OCI-LY3 (cell line): Measurements from ENCODE around the gene PPL.

Source experiments
- H2AFZ ChIP-seq: fragments of 200-600, 300-600 bp; shearing (Covaris generic); 2 replicates; pipeline ENCODE4 v1.6.0; 2014; ENCODE audit warnings: antibody characterized with exemption, low read depth, low read length
- H3K27ac ChIP-seq: fragments of 200-600, 300-600 bp; sonication (generic); 2 replicates; pipeline ENCODE4 v1.5.1; 2014; ENCODE audit warnings: mild to moderate bottlenecking, low read length, moderate library complexity, mixed read lengths
- H3K27me3 ChIP-seq: fragments of 200-600, 300-600 bp; sonication (generic); 2 replicates; pipeline ENCODE4 v1.6.1; 2014; ENCODE audit warnings: low read depth, low read length, mixed read lengths
- H3K36me3 ChIP-seq: fragments of 200-600, 300-600 bp; sonication (generic); replicated peaks from 2 replicates; pipeline ENCODE3; 2014; ENCODE audit warnings: low read depth, low read length, mixed read lengths
- H3K4me1 ChIP-seq: fragments of 300-600, 200-600 bp; sonication (generic); 2 replicates; pipeline ENCODE4 v1.6.1; 2014; ENCODE audit warnings: low read length, mixed read lengths
- H3K4me2 ChIP-seq: fragments of 200-600, 300-600 bp; sonication (generic); 2 replicates; pipeline ENCODE4 v1.6.1; 2014; ENCODE audit warnings: low read length, mixed read lengths
- H3K4me3 ChIP-seq: fragments of 300-600, 200-600 bp; sonication (generic); 2 replicates; pipeline ENCODE4 v1.5.1; 2014; ENCODE audit warnings: antibody characterized with exemption, mild to moderate bottlenecking, low read length, moderate library complexity
- H3K79me2 ChIP-seq: fragments of 300-600, 200-600 bp; shearing (Covaris generic); 2 replicates; pipeline ENCODE4 v1.6.1; 2014; ENCODE audit warnings: mild to moderate bottlenecking, low read length, mixed read lengths
- H3K9ac ChIP-seq: fragments of 300-600, 200-600 bp; shearing (Covaris generic); 2 replicates; pipeline ENCODE4 v1.6.0; 2014; ENCODE audit warnings: mild to moderate bottlenecking, low read length, moderate library complexity
- H3K9me3 ChIP-seq: fragments of 200-600, 300-600 bp; shearing (Covaris generic); 2 replicates; pipeline ENCODE4 v1.6.1; 2014; ENCODE audit warnings: low read length, mixed read lengths; ENCODE audit not compliant: insufficient read depth
- H4K20me1 ChIP-seq: fragments of 200-600, 300-600 bp; sonication (generic); 2 replicates; pipeline ENCODE4 v1.6.1; 2016; ENCODE audit warnings: low read length, mixed read lengths; ENCODE audit not compliant: insufficient read depth
- EZH2phosphoT487 ChIP-seq: fragments of 200-600 bp; shearing (Covaris generic); IDR thresholded peaks from 2 replicates; pipeline ENCODE4 v1.6.1; 2018; ENCODE audit warnings: antibody characterized with exemption, mixed run types, low read depth
- TF ChIP-seq, protein P1 (sequence below): fragments of 200-600, 300-600 bp; sonication (generic); IDR thresholded peaks from 2 replicates; pipeline ENCODE4 v1.5.1; 2014; ENCODE audit warnings: antibody characterized with exemption, low read length, low read depth

Gene PPL

GRCh38 chr16:4876646-4877379, 60.1 kb downstream of the PPL start:
- no peaks in the 10 kb centered on the region for H3K9me3 ChIP-seq
- no peak overlapping the region for H3K27ac ChIP-seq
- H3K79me2 ChIP-seq: no peaks in the 10 kb centered on the region
- peaks cover 3% of the 10 kb centered on the region; the same call in 1 of the 2 replicates for H4K20me1 ChIP-seq
- TF ChIP-seq, protein P1, sequence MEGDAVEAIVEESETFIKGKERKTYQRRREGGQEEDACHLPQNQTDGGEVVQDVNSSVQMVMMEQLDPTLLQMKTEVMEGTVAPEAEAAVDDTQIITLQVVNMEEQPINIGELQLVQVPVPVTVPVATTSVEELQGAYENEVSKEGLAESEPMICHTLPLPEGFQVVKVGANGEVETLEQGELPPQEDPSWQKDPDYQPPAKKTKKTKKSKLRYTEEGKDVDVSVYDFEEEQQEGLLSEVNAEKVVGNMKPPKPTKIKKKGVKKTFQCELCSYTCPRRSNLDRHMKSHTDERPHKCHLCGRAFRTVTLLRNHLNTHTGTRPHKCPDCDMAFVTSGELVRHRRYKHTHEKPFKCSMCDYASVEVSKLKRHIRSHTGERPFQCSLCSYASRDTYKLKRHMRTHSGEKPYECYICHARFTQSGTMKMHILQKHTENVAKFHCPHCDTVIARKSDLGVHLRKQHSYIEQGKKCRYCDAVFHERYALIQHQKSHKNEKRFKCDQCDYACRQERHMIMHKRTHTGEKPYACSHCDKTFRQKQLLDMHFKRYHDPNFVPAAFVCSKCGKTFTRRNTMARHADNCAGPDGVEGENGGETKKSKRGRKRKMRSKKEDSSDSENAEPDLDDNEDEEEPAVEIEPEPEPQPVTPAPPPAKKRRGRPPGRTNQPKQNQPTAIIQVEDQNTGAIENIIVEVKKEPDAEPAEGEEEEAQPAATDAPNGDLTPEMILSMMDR: no peak
- no peak for TF ChIP-seq EZH2phosphoT487
- H3K27me3 ChIP-seq: no peaks in the 10 kb centered on the region
- H2AFZ ChIP-seq: no peak overlapping the region
- H3K36me3 ChIP-seq: peaks cover 67% of the 10 kb centered on the region
- H3K9ac ChIP-seq: no peak overlapping the region
- H3K4me3 ChIP-seq: no peak overlapping the region
- no peaks in the 10 kb centered on the region for H3K4me1 ChIP-seq
- H3K4me2 ChIP-seq: no peak overlapping the region

GRCh38 chr16:4874666-4875065, 62.3 kb downstream of the PPL start:
- peaks cover 67% of the 10 kb centered on the region for H3K36me3 ChIP-seq
- H4K20me1 ChIP-seq: peaks cover 3% of the 10 kb centered on the region; the same call in 1 of the 2 replicates

DNA sequence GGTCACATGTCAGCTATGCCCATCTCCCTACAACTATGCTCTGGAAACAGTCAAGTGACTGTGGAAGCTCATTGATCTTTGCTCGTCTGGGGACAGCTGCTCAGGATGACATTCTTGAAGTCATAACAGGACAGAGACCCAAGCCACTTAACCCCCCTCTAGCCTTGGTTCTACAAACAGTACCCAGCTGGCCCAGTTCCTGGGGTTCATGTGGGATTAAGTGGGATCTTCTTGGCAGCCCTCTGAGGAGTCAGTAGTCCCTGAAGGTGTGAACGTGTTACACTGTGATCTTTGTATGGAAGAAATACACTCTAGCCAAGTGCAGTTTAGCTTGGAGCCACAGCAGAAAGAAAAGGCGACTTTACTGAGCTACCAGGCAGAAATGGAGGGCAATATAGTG, 63.9 kb downstream of the PPL start:
- Histone ChIP-seq H3K79me2 (peaks cover 12% of the 10 kb centered on the region), H3K4me3 (no peak overlapping the region), H3K27me3 (no peaks in the 10 kb centered on the region), H3K36me3 (peaks cover 72% of the 10 kb centered on the region), H3K27ac (no peak overlapping the region), H2AFZ (no peak overlapping the region), H4K20me1 (peaks cover 11% of the 10 kb centered on the region; the same call in 1 of the 2 replicates), H3K4me2 (no peak overlapping the region), H3K9me3 (no peaks in the 10 kb centered on the region), H3K9ac (no peak overlapping the region), H3K4me1 (0 out of 2 replicates have a peak, but pooled peaks cover under 1% of the 10 kb centered on the region)
- no peak for TF ChIP-seq EZH2phosphoT487
- TF ChIP-seq, protein P1: no peak

More at GRCh38 chr16:4874666-4875065, 62.3 kb downstream of the PPL start:
- H3K4me3 ChIP-seq: no peak overlapping the region
- H3K79me2 ChIP-seq: no peaks in the 10 kb centered on the region
- no peaks in the 10 kb centered on the region for H3K27me3 ChIP-seq
- TF ChIP-seq EZH2phosphoT487: no peak
- TF ChIP-seq, protein P1: no peak
- H3K9me3 ChIP-seq: no peaks in the 10 kb centered on the region
- no peak overlapping the region for H3K4me2 ChIP-seq
- H2AFZ ChIP-seq: no peak overlapping the region
- H3K9ac ChIP-seq: no peak overlapping the region
- H3K27ac ChIP-seq: no peak overlapping the region
- H3K4me1 ChIP-seq: no peaks in the 10 kb centered on the region

DNA sequence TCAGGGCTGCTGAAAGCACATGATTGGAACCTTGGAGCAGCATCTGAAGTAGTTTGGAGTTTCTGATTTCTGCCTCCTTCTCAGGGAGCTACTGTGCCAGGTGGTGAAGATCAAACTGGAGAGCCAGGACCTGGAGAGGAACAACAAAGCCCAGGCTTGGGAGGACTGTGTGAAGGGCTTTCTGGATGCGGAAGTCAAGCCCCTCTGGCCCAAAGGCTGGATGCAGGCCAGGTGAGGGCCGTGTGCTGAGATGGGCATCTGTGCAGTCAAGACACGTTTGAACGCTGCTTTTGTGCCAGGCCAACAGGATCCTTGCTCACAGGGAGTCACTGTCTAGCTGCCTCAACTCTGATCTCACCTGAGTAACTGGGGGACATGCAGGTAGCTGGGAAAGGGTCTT, 65.9 kb downstream of the PPL start:
- H3K4me1 ChIP-seq: peaks cover 5% of the 10 kb centered on the region; the same call in 1 of the 2 replicates
- no peaks in the 10 kb centered on the region for H3K27me3 ChIP-seq
- no peak overlapping the region for H3K4me2 ChIP-seq
- H4K20me1 ChIP-seq: peaks cover 23% of the 10 kb centered on the region
- H3K9ac ChIP-seq: no peak overlapping the region
- H3K4me3 ChIP-seq: no peak overlapping the region
- TF ChIP-seq, protein P1: no peak
- TF ChIP-seq EZH2phosphoT487: no peak
- H3K36me3 ChIP-seq: peaks cover 58% of the 10 kb centered on the region
- H3K79me2 ChIP-seq: peaks cover 32% of the 10 kb centered on the region
- H3K9me3 ChIP-seq: no peaks in the 10 kb centered on the region
- H3K27ac ChIP-seq: no peak overlapping the region
- H2AFZ ChIP-seq: no peak overlapping the region
